BE2C (cell line): ENCODE data around the gene PIP5K1B.

Experiments
- DNase-seq: peaks from one replicate; pipeline ENCODE4 v3.0.0-alpha.2; 2020
- H3K27me3 ChIP-seq: fragments of 250-450 bp; sonication (Bioruptor Pico); 2 replicates; pipeline ENCODE4 v1.5.1; 2020; ENCODE audit warnings: mild to moderate bottlenecking
- H3K36me3 ChIP-seq: fragments of 250-450 bp; sonication (Bioruptor Pico); 2 replicates; pipeline ENCODE4 v1.5.1; 2020; ENCODE audit warnings: mild to moderate bottlenecking
- H3K4me1 ChIP-seq: fragments of 250-450 bp; sonication (Bioruptor Pico); 2 replicates; pipeline ENCODE4 v1.5.1; 2020
- H3K4me3 ChIP-seq: 2 replicates; pipeline ENCODE4 v1.5.1; 2011; ENCODE audit warnings: low read depth, low read length
- H3K9me3 ChIP-seq: fragments of 250-450 bp; sonication (Bioruptor Pico); 2 replicates; pipeline ENCODE4 v1.5.1; 2020
- CTCF ChIP-seq: IDR thresholded peaks from 2 replicates; pipeline ENCODE4 v1.5.1; 2012; ENCODE audit warnings: mild to moderate bottlenecking, low read depth, low read length

Gene PIP5K1B

GRCh38 chr9:68832861-68833518 lies 128.0 kb downstream of the PIP5K1B start:
- no peaks in the 10 kb centered on the region for H3K9me3 ChIP-seq
- TF ChIP-seq CTCF, result no peak
- no peak overlapping the region for H3K4me3 ChIP-seq
- H3K4me1 ChIP-seq, result no peaks in the 10 kb centered on the region
- DNase-seq, result no peak
- H3K36me3 ChIP-seq, result no peaks in the 10 kb centered on the region
- peaks cover 14% of the 10 kb centered on the region for H3K27me3 ChIP-seq

GRCh38 chr9:68834931-68835520 lies 130.0 kb downstream of the PIP5K1B start:
- no peak overlapping the region for H3K4me3 ChIP-seq
- DNase-seq, result no peak

GRCh38 chr9:68836788-68837187 lies 131.7 kb downstream of the PIP5K1B start:
- Histone ChIP-seq H3K36me3 (no peaks in the 10 kb centered on the region), H3K27me3 (peaks cover 5% of the 10 kb centered on the region), H3K4me1 (no peaks in the 10 kb centered on the region), H3K9me3 (no peaks in the 10 kb centered on the region), H3K4me3 (no peak overlapping the region)
- TF ChIP-seq CTCF, result no peak
- no peak for DNase-seq

More at GRCh38 chr9:68834931-68835520, 130.0 kb downstream of the PIP5K1B start:
- no peaks in the 10 kb centered on the region for H3K9me3 ChIP-seq
- no peaks in the 10 kb centered on the region for H3K36me3 ChIP-seq
- no peak for TF ChIP-seq CTCF
- H3K27me3 ChIP-seq, result peaks cover 9% of the 10 kb centered on the region
- no peaks in the 10 kb centered on the region for H3K4me1 ChIP-seq

GRCh38 chr9:68838245-68838644 lies 133.2 kb downstream of the PIP5K1B start:
- no peaks in the 10 kb centered on the region for H3K36me3 ChIP-seq
- peaks cover 5% of the 10 kb centered on the region for H3K27me3 ChIP-seq
- no peaks in the 10 kb centered on the region for H3K4me1 ChIP-seq
- H3K4me3 ChIP-seq, result no peak overlapping the region
- no peak for TF ChIP-seq CTCF
- no peaks in the 10 kb centered on the region for H3K9me3 ChIP-seq
- no peak for DNase-seq

GRCh38 chr9:68841276-68842052 lies 136.4 kb downstream of the PIP5K1B start:
- no peak for TF ChIP-seq CTCF
- Histone ChIP-seq H3K27me3 (peaks cover 5% of the 10 kb centered on the region), H3K4me3 (no peak overlapping the region), H3K4me1 (no peaks in the 10 kb centered on the region), H3K9me3 (no peaks in the 10 kb centered on the region), H3K36me3 (no peaks in the 10 kb centered on the region)
- no peak for DNase-seq

GRCh38 chr9:68842568-68842967 lies 137.5 kb downstream of the PIP5K1B start:
- Histone ChIP-seq H3K27me3 (peaks cover 5% of the 10 kb centered on the region), H3K4me1 (no peaks in the 10 kb centered on the region), H3K9me3 (no peaks in the 10 kb centered on the region), H3K4me3 (no peak overlapping the region), H3K36me3 (no peaks in the 10 kb centered on the region)
- no peak for TF ChIP-seq CTCF
- DNase-seq, result no peak
